Peyer's patch (tissue), 4 donors: ENCODE data around the gene TAS2R38.

Experiments used
- POLR2A ChIP-seq, 2 donors: fragments of 450-650 bp; IDR thresholded peaks; one replicate each; pipeline ENCODE4 v1.5.1; 2017; ENCODE audit warnings: antibody characterized with exemption in 2 of 2, mild to moderate bottlenecking in 2 of 2, moderate library complexity in 2 of 2
- TF ChIP-seq, protein P1 (sequence below), 6 experiments: fragments of 450-650 bp in 4 of 6; fragments of 200-600 bp in 2 of 6; sonication (generic) in 1 of 6; IDR thresholded peaks; one replicate each; pipeline ENCODE4 v1.5.1; 2017 to 2019; ENCODE audit warnings: antibody characterized with exemption in 6 of 6, mild to moderate bottlenecking in 3 of 6, moderate library complexity in 1 of 6

GRCh38 chr7:141941075-141941474, 32.5 kb downstream of the TAS2R38 start:
- TF ChIP-seq POLR2A (IDR thresholded peaks at IDR 0.05), result no peak
- TF ChIP-seq, protein P1, sequence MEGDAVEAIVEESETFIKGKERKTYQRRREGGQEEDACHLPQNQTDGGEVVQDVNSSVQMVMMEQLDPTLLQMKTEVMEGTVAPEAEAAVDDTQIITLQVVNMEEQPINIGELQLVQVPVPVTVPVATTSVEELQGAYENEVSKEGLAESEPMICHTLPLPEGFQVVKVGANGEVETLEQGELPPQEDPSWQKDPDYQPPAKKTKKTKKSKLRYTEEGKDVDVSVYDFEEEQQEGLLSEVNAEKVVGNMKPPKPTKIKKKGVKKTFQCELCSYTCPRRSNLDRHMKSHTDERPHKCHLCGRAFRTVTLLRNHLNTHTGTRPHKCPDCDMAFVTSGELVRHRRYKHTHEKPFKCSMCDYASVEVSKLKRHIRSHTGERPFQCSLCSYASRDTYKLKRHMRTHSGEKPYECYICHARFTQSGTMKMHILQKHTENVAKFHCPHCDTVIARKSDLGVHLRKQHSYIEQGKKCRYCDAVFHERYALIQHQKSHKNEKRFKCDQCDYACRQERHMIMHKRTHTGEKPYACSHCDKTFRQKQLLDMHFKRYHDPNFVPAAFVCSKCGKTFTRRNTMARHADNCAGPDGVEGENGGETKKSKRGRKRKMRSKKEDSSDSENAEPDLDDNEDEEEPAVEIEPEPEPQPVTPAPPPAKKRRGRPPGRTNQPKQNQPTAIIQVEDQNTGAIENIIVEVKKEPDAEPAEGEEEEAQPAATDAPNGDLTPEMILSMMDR (IDR thresholded peaks at IDR 0.05), result no peak
